DOHH2 (cell line): ENCODE results near the gene TMPRSS15.

Experiments used
- CTCF ChIP-seq: fragments of 200-600 bp; sonication (generic); IDR thresholded peaks from one replicate; pipeline ENCODE4 v1.5.1; 2014; ENCODE audit warnings: antibody characterized with exemption, mild to moderate bottlenecking, low read depth, low read length; ENCODE audit not compliant: poor library complexity, severe bottlenecking
- EZH2phosphoT487 ChIP-seq: fragments of 200-600 bp; sonication (generic); IDR thresholded peaks from 2 replicates; pipeline ENCODE4 v1.6.1; 2017; ENCODE audit warnings: borderline replicate concordance, mild to moderate bottlenecking, antibody characterized with exemption, low read length, moderate library complexity, mixed read lengths

GRCh38 chr21:18220498-18220897 lies 183.1 kb downstream of the TMPRSS15 start:
- no peak for TF ChIP-seq CTCF
- no peak for TF ChIP-seq EZH2phosphoT487
